K562 (cell line): ENCODE data around the gene LTA. TPM values are rescaled to one million over a fixed set of nuclear protein-coding genes. Genes with fewer than 3 reads are reported as not detected.

Experiments
- EHMT2 ChIP-seq: fragments of 450-650 bp; IDR thresholded peaks from 2 replicates; pipeline ENCODE4 v1.6.1; 2018; ENCODE audit warnings: antibody characterized with exemption
- HDAC6 ChIP-seq: IDR thresholded peaks from 2 replicates; pipeline ENCODE4 v1.6.1; 2012; ENCODE audit warnings: low read depth, mild to moderate bottlenecking, control low read depth, inconsistent platforms, low read length, moderate library complexity
- PCBP1 ChIP-seq: fragments of 200-400 bp; formaldehyde crosslinking; IDR thresholded peaks from 2 replicates; pipeline ENCODE4 v1.6.1; 2018; ENCODE audit warnings: mild to moderate bottlenecking, low read depth, low read length; ENCODE audit not compliant: poor library complexity, severe bottlenecking
- POLR2B ChIP-seq: fragments of 450-650 bp; IDR thresholded peaks from 2 replicates; pipeline ENCODE4 v1.6.1; 2018; ENCODE audit warnings: low read depth; ENCODE audit not compliant: partially characterized antibody
- POLR2H ChIP-seq: IDR thresholded peaks from 2 replicates; pipeline ENCODE4 v1.6.1; 2016; ENCODE audit warnings: missing genetic modification characterization, low read depth, mild to moderate bottlenecking, control low read depth, missing compliant biosample characterization, moderate library complexity
- RBM14 ChIP-seq: fragments of 200-400 bp; formaldehyde crosslinking; IDR thresholded peaks from 2 replicates; pipeline ENCODE4 v1.6.1; 2018; ENCODE audit warnings: low read depth, mild to moderate bottlenecking, low read length, moderate library complexity, borderline replicate concordance; ENCODE audit not compliant: insufficient read depth
- polyA plus RNA-seq, 8 experiments: library from polyadenylated mRNA; depleted of rRNA in 4 of 8; stranded (reverse) in 5 of 8; unstranded in 3 of 8; fragments of >200 nt; fragmentation: Nextera tagmentation in 2 of 8; fragmentation: Illumina TruSeq in 1 of 8; extraction: Ambion mirVana in 2 of 8; extraction: Trizol in 1 of 8; gene quantifications; 2 replicates each; pipeline versions ENCODE4 v1.2.1 to v1.2.3, GENCODE V29; 2011 to 2014; ENCODE audit warnings: inconsistent platforms in 1 of 8, missing spikeins in 1 of 8
- total RNA-seq, 7 experiments: library from RNA; depleted of rRNA in 6 of 7; stranded (reverse); fragments of >200 nt in 6 of 7; fragmentation: Illumina TruSeq in 2 of 7; extraction: Trizol in 2 of 7; gene quantifications; 2 replicates each; pipeline versions ENCODE4 v1.2.1 to v1.2.3, GENCODE V29; 2011 to 2021; ENCODE audit warnings: low replicate concordance in 1 of 7
- TF ChIP-seq, protein P1 (sequence below), 3 experiments: IDR thresholded peaks in 2 of 3; conservative IDR thresholded peaks in 1 of 3; 2 replicates each; pipeline ENCODE4 v1.5.1; 2011 to 2012; ENCODE audit warnings: low read length in 3 of 3, mild to moderate bottlenecking in 3 of 3, control low read depth in 2 of 3, improper control_type of control experiment in 1 of 3, inconsistent platforms in 1 of 3, low read depth in 1 of 3, mixed read lengths in 1 of 3, moderate library complexity in 1 of 3; ENCODE audit not compliant: insufficient read depth in 2 of 3
- TF ChIP-seq, protein P2 (sequence below), 2 experiments: IDR thresholded peaks; 2 replicates each; pipeline ENCODE4 v1.6.1; 2011; ENCODE audit warnings: borderline replicate concordance in 1 of 2, control low read depth in 1 of 2, low read depth in 1 of 2, low read length in 1 of 2, mild to moderate bottlenecking in 1 of 2, mixed read lengths in 1 of 2, moderate library complexity in 1 of 2; ENCODE audit not compliant: insufficient read depth in 1 of 2, insufficient read length in 1 of 2, poor library complexity in 1 of 2, severe bottlenecking in 1 of 2; ENCODE audit errors: extremely low read depth in 1 of 2
- TF ChIP-seq, protein P3 (sequence below): fragments of 450-650 bp; formaldehyde crosslinking; conservative IDR thresholded peaks from 2 replicates; pipeline ENCODE4 v1.4.0; 2022; ENCODE audit warnings: mild to moderate bottlenecking, missing genetic modification characterization
- TF ChIP-seq, protein P4 (sequence below): sonication (generic); formaldehyde crosslinking; IDR thresholded peaks from 2 replicates; pipeline ENCODE4 v1.8.0; 2022; ENCODE audit warnings: mild to moderate bottlenecking, missing genetic modification reagents, borderline replicate concordance

Gene LTA
- total and polyA plus RNA-seq, 9 of the 15 experiments (the other 6 are each of a cell fraction or from before 2014, with no cell fraction given): 0.80 TPM; not detected in 8

DNA sequence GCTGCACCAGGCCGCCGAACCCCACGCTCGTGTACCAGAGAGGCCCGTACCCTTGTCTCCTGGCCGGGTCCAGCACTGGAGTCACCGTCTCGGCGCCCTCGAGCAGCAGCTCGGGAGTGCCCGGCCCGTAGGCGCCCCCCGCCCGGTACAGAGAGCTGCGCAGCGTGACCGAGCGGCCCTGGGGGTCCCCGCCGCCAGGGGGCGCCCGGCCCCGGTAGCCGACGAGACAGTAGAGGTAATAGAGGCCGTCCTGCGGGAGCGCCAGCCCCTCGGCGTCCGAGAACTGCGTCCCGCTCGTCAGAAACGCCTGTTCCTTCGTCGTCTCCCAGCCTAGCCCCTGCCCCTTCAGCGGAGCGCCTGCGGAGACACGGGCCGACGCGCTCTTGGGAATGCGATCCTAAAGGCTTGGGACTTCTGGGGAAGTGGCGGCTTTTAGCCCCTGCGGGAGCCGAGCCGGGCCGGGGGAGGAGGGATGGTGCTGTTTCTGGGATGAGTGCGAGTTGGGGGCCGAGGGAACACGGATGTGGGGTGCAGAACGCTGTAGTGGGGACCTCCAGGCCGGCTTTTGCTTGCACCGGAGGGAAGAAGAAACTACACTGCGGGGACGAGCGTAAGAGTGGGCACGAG, 8.8 kb downstream of the LTA start (continued):
- TF ChIP-seq, protein P1, sequence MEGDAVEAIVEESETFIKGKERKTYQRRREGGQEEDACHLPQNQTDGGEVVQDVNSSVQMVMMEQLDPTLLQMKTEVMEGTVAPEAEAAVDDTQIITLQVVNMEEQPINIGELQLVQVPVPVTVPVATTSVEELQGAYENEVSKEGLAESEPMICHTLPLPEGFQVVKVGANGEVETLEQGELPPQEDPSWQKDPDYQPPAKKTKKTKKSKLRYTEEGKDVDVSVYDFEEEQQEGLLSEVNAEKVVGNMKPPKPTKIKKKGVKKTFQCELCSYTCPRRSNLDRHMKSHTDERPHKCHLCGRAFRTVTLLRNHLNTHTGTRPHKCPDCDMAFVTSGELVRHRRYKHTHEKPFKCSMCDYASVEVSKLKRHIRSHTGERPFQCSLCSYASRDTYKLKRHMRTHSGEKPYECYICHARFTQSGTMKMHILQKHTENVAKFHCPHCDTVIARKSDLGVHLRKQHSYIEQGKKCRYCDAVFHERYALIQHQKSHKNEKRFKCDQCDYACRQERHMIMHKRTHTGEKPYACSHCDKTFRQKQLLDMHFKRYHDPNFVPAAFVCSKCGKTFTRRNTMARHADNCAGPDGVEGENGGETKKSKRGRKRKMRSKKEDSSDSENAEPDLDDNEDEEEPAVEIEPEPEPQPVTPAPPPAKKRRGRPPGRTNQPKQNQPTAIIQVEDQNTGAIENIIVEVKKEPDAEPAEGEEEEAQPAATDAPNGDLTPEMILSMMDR (IDR thresholded peaks at IDR 0.05 in 2 of 3, conservative IDR thresholded peaks at IDR 0.05 in 1 of 3; ENCODE audit: insufficient read depth in 2 of 3, low read depth in 1 of 3, low read length in 3 of 3): peak; percentile 98 to 99 (median 98)
- TF ChIP-seq POLR2B (peak; percentile 69), HDAC6 (no peak), EHMT2 (no peak), RBM14 (peak; percentile 96; the same call in 1 of the 2 replicates), POLR2H (tag) (no peak), PCBP1 (peak; percentile 82)
- TF ChIP-seq, protein P2, sequence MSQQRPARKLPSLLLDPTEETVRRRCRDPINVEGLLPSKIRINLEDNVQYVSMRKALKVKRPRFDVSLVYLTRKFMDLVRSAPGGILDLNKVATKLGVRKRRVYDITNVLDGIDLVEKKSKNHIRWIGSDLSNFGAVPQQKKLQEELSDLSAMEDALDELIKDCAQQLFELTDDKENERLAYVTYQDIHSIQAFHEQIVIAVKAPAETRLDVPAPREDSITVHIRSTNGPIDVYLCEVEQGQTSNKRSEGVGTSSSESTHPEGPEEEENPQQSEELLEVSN (IDR thresholded peaks at IDR 0.05; ENCODE audit: borderline replicate concordance in 1 of 2, extremely low read depth in 1 of 2, insufficient read depth in 1 of 2, insufficient read length in 1 of 2, low read depth in 1 of 2, low read length in 1 of 2, poor library complexity in 1 of 2, severe bottlenecking in 1 of 2): peak; percentile 78 to 91
- TF ChIP-seq, protein P3, sequence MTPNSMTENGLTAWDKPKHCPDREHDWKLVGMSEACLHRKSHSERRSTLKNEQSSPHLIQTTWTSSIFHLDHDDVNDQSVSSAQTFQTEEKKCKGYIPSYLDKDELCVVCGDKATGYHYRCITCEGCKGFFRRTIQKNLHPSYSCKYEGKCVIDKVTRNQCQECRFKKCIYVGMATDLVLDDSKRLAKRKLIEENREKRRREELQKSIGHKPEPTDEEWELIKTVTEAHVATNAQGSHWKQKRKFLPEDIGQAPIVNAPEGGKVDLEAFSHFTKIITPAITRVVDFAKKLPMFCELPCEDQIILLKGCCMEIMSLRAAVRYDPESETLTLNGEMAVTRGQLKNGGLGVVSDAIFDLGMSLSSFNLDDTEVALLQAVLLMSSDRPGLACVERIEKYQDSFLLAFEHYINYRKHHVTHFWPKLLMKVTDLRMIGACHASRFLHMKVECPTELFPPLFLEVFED (CRISPR knock-in tag): no peak
- TF ChIP-seq, protein P4, sequence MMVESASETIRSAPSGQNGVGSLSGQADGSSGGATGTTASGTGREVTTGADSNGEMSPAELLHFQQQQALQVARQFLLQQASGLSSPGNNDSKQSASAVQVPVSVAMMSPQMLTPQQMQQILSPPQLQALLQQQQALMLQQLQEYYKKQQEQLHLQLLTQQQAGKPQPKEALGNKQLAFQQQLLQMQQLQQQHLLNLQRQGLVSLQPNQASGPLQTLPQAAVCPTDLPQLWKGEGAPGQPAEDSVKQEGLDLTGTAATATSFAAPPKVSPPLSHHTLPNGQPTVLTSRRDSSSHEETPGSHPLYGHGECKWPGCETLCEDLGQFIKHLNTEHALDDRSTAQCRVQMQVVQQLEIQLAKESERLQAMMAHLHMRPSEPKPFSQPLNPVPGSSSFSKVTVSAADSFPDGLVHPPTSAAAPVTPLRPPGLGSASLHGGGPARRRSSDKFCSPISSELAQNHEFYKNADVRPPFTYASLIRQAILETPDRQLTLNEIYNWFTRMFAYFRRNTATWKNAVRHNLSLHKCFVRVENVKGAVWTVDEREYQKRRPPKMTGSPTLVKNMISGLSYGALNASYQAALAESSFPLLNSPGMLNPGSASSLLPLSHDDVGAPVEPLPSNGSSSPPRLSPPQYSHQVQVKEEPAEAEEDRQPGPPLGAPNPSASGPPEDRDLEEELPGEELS (CRISPR knock-in tag): no peak
